ENCODE results near the gene SLC25A45.

SLC25A45 gene

GRCh38 chr11:65411681-65412070 is 29.2 kb upstream of the SLC25A45 start:
- no peak for TF ChIP-seq RARB (CRISPR knock-in tag; IDR thresholded peaks at IDR 0.05)
- TF ChIP-seq ARNTL (CRISPR knock-in tag; IDR thresholded peaks at IDR 0.05; ENCODE audit: borderline replicate concordance, low read depth), result no peak
- TF ChIP-seq ZFP30 (CRISPR knock-in tag; IDR thresholded peaks at IDR 0.05), result no peak
- TF ChIP-seq OSR1 (CRISPR knock-in tag; IDR thresholded peaks at IDR 0.05), result no peak
- TF ChIP-seq ZNF70 (CRISPR knock-in tag; IDR thresholded peaks at IDR 0.05), result no peak
- no peak for TF ChIP-seq CREB5 (CRISPR knock-in tag; IDR thresholded peaks at IDR 0.05; ENCODE audit: low read depth)
- TF ChIP-seq BACH2 (CRISPR knock-in tag; IDR thresholded peaks at IDR 0.05; ENCODE audit: borderline replicate concordance), result no peak
- no peak for TF ChIP-seq SNAI2 (CRISPR knock-in tag; IDR thresholded peaks at IDR 0.05)
- TF ChIP-seq CSRNP3 (CRISPR knock-in tag; IDR thresholded peaks at IDR 0.05), result no peak
- TF ChIP-seq ISL1 (CRISPR knock-in tag; IDR thresholded peaks at IDR 0.05), result no peak
- TF ChIP-seq PPARA (CRISPR knock-in tag; IDR thresholded peaks at IDR 0.05; ENCODE audit: borderline replicate concordance), result no peak
- no peak for TF ChIP-seq ZNF8 (CRISPR knock-in tag; IDR thresholded peaks at IDR 0.05)
- no peak for TF ChIP-seq GLIS3 (CRISPR knock-in tag; IDR thresholded peaks at IDR 0.05)
- TF ChIP-seq ESRRG (CRISPR knock-in tag; IDR thresholded peaks at IDR 0.05), result no peak
- TF ChIP-seq CSDC2 (CRISPR knock-in tag; IDR thresholded peaks at IDR 0.05), result no peak
- no peak for ATAC-seq

GRCh38 chr11:65410936-65411680 is 28.7 kb upstream of the SLC25A45 start:
- ATAC-seq, result no peak
- TF ChIP-seq TSHZ2 (CRISPR knock-in tag; IDR thresholded peaks at IDR 0.05) (no peak), GLIS3 (CRISPR knock-in tag; IDR thresholded peaks at IDR 0.05) (no peak), ZFP30 (CRISPR knock-in tag; IDR thresholded peaks at IDR 0.05) (no peak), ZNF565 (CRISPR knock-in tag; conservative IDR thresholded peaks at IDR 0.05; ENCODE audit: low read depth) (no peak), BACH2 (CRISPR knock-in tag; IDR thresholded peaks at IDR 0.05; ENCODE audit: borderline replicate concordance) (no peak), ARNTL (CRISPR knock-in tag; IDR thresholded peaks at IDR 0.05; ENCODE audit: borderline replicate concordance, low read depth) (no peak), CSDC2 (CRISPR knock-in tag; IDR thresholded peaks at IDR 0.05) (no peak), ISL1 (CRISPR knock-in tag; IDR thresholded peaks at IDR 0.05) (no peak), RARB (CRISPR knock-in tag; IDR thresholded peaks at IDR 0.05) (no peak)

GRCh38 chr11:65404638-65405339 is 22.3 kb upstream of the SLC25A45 start:
- no peak for ATAC-seq
- TF ChIP-seq PATZ1 (CRISPR knock-in tag; IDR thresholded peaks at IDR 0.05; ENCODE audit: borderline replicate concordance) (no peak), ZNF8 (CRISPR knock-in tag; IDR thresholded peaks at IDR 0.05) (no peak), TSHZ2 (CRISPR knock-in tag; IDR thresholded peaks at IDR 0.05) (no peak), ARNTL (CRISPR knock-in tag; IDR thresholded peaks at IDR 0.05; ENCODE audit: borderline replicate concordance, low read depth) (no peak), OSR1 (CRISPR knock-in tag; IDR thresholded peaks at IDR 0.05) (no peak), ZFP3 (CRISPR knock-in tag; IDR thresholded peaks at IDR 0.05) (no peak), SNAI2 (CRISPR knock-in tag; IDR thresholded peaks at IDR 0.05) (no peak), ISL1 (CRISPR knock-in tag; IDR thresholded peaks at IDR 0.05) (no peak), ZC3H10 (CRISPR knock-in tag; IDR thresholded peaks at IDR 0.05) (no peak), PPARA (CRISPR knock-in tag; IDR thresholded peaks at IDR 0.05; ENCODE audit: borderline replicate concordance) (no peak), ZNF565 (CRISPR knock-in tag; conservative IDR thresholded peaks at IDR 0.05; ENCODE audit: low read depth) (no peak), TOX (CRISPR knock-in tag; IDR thresholded peaks at IDR 0.05; ENCODE audit: borderline replicate concordance) (no peak), TCF4 (CRISPR knock-in tag; IDR thresholded peaks at IDR 0.05; ENCODE audit: borderline replicate concordance) (no peak), CREB5 (CRISPR knock-in tag; IDR thresholded peaks at IDR 0.05; ENCODE audit: low read depth) (no peak), RARB (CRISPR knock-in tag; IDR thresholded peaks at IDR 0.05) (no peak)

All from SK-N-SH treated with all-trans-retinoic acid at 6 μM for 48 hours (cell line).